Upper lobe of right lung (tissue), 1 donor: ENCODE results near the gene NDUFC2. TPM values are rescaled to one million over a fixed set of nuclear protein-coding genes. Genes with fewer than 3 reads are reported as not detected.
"Not testable (repeated sequence)": the region's sequence is repeated elsewhere in the genome, so short reads cannot be mapped to it uniquely, and the experiment has no call there.

ENCODE experiments used
- ATAC-seq: fragments of 200-7000 bp; cut with Tn5 transposase; one replicate; pipeline ENCODE4 v1.9.1; 2020; ENCODE audit warnings: mild to moderate bottlenecking, moderate library complexity
- DNase-seq: peaks from one replicate; pipeline ENCODE4 v3.0.0-alpha.2; 2020
- H3K27ac ChIP-seq: fragments of 200-600 bp; one replicate; pipeline ENCODE4 v1.8.0; 2022
- H3K27me3 ChIP-seq: fragments of 200-600 bp; one replicate; pipeline ENCODE4 v1.8.0; 2022; ENCODE audit warnings: mild to moderate bottlenecking
- H3K36me3 ChIP-seq: fragments of 200-600 bp; one replicate; pipeline ENCODE4 v1.8.0; 2022
- H3K4me1 ChIP-seq: fragments of 200-600 bp; one replicate; pipeline ENCODE4 v1.8.0; 2022
- H3K4me3 ChIP-seq: fragments of 200-600 bp; one replicate; pipeline ENCODE4 v1.8.0; 2022; ENCODE audit warnings: mild to moderate bottlenecking
- H3K9me3 ChIP-seq: fragments of 200-600 bp; one replicate; pipeline ENCODE4 v1.8.0; 2022
- intact Hi-C: fragments of 100-400 bp; cut with DNase I; formaldehyde crosslinking; loops from one replicate; pipeline ENCODE4 v1.11.0; 2022
- total RNA-seq: library from RNA; stranded (reverse); fragmentation: NEBNext Ultra II Directional; extraction: Animal tissue kit (Norgen Biotek cat#: 25700); gene quantifications from one replicate; pipeline ENCODE4 v1.2.1, GENCODE V29; 2021
- TF ChIP-seq, protein P1 (sequence below): fragments of 200-600 bp; IDR thresholded peaks from one replicate; pipeline ENCODE4 v1.8.0; 2022; ENCODE audit warnings: antibody characterized with exemption
- donor health status: DM: no; HTN: yes; CAD: no; lungs with severe emphysema.

The NDUFC2 gene
- total RNA-seq, 1 donor from 2014 or later = 140 TPM

DNA sequence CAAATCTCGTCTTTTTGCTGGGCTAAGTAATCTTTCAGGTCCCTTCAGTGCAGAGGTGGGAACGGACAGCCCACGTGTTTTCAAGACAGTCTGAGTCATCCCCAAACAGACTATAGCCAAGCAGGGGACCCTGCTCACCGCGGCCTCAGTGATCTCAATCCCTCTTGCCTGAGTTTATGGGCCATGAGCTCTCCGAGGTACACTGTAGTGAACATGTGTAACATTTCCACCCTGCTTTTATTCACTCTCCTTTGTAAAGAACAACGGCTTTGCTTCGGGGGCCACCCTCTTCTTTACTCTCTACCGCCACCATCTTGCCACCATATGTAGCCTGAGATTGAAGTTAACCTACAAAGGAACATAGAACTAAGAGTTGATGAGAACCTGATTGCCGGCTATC, 45.0 kb downstream of the NDUFC2 start:
- Histone ChIP-seq H3K4me3 (no peak overlapping the region), H3K4me1 (peaks cover 12% of the 10 kb centered on the region)
- TF ChIP-seq, protein P1, sequence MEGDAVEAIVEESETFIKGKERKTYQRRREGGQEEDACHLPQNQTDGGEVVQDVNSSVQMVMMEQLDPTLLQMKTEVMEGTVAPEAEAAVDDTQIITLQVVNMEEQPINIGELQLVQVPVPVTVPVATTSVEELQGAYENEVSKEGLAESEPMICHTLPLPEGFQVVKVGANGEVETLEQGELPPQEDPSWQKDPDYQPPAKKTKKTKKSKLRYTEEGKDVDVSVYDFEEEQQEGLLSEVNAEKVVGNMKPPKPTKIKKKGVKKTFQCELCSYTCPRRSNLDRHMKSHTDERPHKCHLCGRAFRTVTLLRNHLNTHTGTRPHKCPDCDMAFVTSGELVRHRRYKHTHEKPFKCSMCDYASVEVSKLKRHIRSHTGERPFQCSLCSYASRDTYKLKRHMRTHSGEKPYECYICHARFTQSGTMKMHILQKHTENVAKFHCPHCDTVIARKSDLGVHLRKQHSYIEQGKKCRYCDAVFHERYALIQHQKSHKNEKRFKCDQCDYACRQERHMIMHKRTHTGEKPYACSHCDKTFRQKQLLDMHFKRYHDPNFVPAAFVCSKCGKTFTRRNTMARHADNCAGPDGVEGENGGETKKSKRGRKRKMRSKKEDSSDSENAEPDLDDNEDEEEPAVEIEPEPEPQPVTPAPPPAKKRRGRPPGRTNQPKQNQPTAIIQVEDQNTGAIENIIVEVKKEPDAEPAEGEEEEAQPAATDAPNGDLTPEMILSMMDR = no peak

DNA sequence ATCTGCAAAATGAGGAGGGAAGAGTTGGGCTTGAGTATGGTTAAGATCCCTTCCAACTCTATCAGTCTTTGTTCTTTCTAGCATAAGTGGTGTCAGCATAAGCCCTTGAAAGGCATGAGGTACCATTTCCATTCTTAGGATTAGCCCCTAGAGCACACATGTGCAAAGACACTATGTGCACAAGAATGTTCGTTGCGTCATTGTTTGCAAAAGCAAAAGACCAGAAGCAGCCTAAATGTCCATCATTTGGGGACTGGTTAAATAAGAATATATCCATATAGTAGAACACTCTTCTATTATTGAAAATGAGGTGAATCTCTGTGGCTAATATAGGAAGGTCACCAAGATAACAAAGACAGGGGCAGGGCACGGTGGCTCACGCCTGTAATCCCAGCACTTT, 46.6 kb downstream of the NDUFC2 start:
- peaks cover 8% of the 10 kb centered on the region for H3K4me1 ChIP-seq
- DNase-seq = no peak
- TF ChIP-seq, protein P1 = no peak

More for the DNA sequence above, 45.0 kb downstream of the NDUFC2 start:
- intact Hi-C loops = no loop called here
- Histone ChIP-seq H3K27ac (no peak overlapping the region), H3K9me3 (no peaks in the 10 kb centered on the region), H3K36me3 (no peaks in the 10 kb centered on the region), H3K27me3 (no peaks in the 10 kb centered on the region)
- no peak for DNase-seq
- ATAC-seq = no peak

DNA sequence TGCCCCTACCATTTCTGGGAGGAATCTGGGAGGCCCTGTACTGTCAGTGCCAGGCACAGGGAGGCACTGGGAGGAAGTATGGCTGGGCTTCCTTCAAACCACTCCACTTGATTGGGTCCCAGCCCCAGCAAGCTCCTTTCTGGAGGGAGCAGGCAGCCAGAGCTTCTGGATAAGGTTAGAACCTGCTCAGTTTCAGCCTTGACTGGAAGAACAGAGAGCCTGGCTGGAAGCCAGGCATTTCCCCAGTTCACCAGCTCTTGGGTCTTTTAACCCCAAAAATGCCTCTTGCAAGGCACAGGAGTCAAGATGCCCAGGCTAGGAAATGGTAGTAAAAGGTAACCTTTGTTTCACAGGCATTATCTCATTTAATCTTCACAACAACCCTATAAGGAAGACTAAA, 47.6 kb downstream of the NDUFC2 start:
- H3K36me3 ChIP-seq = no peaks in the 10 kb centered on the region
- peaks cover 8% of the 10 kb centered on the region for H3K4me1 ChIP-seq
- intact Hi-C loops = no loop called here
- no peak overlapping the region for H3K27ac ChIP-seq
- ATAC-seq = no peak
- no peaks in the 10 kb centered on the region for H3K27me3 ChIP-seq
- TF ChIP-seq, protein P1 = no peak
- DNase-seq = no peak
- no peak overlapping the region for H3K4me3 ChIP-seq
- H3K9me3 ChIP-seq = no peaks in the 10 kb centered on the region

More for the DNA sequence above, 46.6 kb downstream of the NDUFC2 start:
- H3K9me3 ChIP-seq = no peaks in the 10 kb centered on the region
- no peaks in the 10 kb centered on the region for H3K27me3 ChIP-seq
- no peak for ATAC-seq
- intact Hi-C loops = no loop called here
- H3K36me3 ChIP-seq = no peaks in the 10 kb centered on the region
- no peak overlapping the region for H3K27ac ChIP-seq
- no peak overlapping the region for H3K4me3 ChIP-seq

DNA sequence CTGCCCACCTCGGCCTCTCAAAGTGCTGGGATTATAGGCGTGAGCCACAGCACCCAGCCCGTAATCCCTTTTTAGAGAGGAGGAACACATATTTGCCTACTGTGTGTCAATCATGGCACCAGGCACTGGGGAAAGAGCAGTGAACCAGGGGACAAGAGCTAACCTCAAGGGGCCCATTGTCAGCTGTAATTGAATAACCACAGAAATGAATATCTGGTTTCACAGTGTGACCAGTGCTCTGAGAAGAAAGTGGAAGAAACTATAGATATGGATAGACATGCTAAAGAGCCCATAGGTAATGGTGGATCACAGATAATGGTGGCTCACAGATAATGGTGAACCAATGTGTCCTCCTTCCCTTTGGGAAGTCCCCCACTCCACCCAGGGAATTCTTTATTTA, 48.0 kb downstream of the NDUFC2 start:
- H3K4me1 ChIP-seq = peaks cover 8% of the 10 kb centered on the region
- H3K27ac ChIP-seq = no peak overlapping the region
- no peaks in the 10 kb centered on the region for H3K36me3 ChIP-seq
- TF ChIP-seq, protein P1 = no peak
- no peaks in the 10 kb centered on the region for H3K27me3 ChIP-seq
- DNase-seq (no peak), ATAC-seq (no peak)
- no peaks in the 10 kb centered on the region for H3K9me3 ChIP-seq
- H3K4me3 ChIP-seq = no peak overlapping the region
- intact Hi-C loops = no loop called here

DNA sequence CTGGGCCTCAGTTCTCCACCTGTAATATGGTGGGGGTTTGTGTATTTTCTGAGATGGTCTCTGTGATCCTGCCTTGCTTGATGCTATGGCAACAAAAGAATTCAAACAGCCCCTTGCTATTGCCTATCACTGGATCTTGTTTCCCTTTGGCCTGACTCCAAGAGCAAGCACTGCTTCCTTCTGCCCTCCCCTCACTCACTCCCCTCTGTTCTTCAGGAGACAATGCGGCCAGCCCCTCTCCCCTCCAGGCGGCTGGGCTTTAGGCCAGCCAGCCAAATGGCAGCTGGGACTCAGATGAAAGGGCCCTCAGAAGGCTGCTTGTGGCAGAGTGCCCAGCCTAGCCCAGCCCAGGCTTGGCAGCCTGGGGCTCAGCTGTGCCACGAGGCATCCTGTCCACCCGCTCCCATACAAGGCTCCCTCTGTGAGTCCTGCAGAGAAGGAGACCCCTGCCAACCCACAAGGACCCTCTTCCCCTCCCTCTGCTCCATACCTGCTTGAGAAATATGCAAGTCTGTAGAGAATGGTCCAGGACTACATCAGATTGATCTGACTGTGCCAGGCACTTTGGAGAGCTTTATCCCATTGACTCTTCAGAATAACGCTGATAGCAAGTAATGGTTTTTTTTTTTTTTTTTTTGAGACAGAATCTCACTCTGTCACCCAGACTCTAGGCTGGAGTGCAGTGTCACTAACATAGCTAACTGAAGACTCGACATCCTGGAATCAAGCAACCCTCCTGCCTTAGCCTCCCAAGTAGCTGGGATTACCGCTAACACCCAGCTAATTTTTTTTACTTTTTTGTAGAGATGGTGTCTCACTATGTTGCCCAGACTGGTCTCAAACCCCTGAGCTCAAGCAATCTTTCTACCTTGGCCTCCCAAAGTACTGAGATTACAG, 49.0 kb downstream of the NDUFC2 start:
- ATAC-seq (peak; percentile 92), DNase-seq (peak; percentile 87)
- Histone ChIP-seq H3K4me3 (no peak overlapping the region), H3K27ac (no peak overlapping the region), H3K36me3 (no peaks in the 10 kb centered on the region), H3K4me1 (peaks cover 8% of the 10 kb centered on the region), H3K9me3 (no peaks in the 10 kb centered on the region), H3K27me3 (no peaks in the 10 kb centered on the region)
- intact Hi-C loops = no loop called here
- TF ChIP-seq, protein P1 = no peak

DNA sequence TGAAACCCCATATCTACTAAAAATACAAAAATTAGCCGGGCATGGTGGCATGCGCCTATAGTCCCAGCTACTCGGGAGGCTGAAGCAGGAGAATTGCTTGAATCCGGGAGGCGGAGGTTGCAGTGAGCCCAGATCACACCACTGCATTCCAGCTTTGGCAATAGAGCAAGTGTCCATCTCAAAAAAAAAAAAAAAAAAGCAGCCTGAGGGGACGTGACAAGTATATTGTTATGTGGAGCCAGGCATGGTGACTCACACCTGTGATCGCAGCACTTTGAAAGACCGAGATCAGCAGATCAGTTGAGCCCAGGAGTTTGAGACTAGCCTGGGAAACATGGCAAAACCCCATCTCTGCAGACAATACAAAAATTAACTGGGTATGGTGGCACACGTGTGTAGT, 51.2 kb downstream of the NDUFC2 start:
- H3K4me1 ChIP-seq, DNase-seq, H3K27ac ChIP-seq, H3K9me3 ChIP-seq, ATAC-seq, H3K27me3 ChIP-seq, H3K36me3 ChIP-seq, H3K4me3 ChIP-seq, intact Hi-C loops: not testable (repeated sequence)
